IPS DF 6.9 (cell line): ENCODE results near the gene OAS3.
A peak's percentile ranks its signal among the peaks of the same experiment; 100 is the strongest.
"Not testable (repeated sequence)": the region's sequence is repeated elsewhere in the genome, so short reads cannot be mapped to it uniquely, and the experiment has no call there.

Source experiments
- DNase-seq: peaks from one replicate; pipeline ENCODE4 v3.0.0-alpha.2; 2013; ENCODE audit warnings: low read depth, low spot score
- H3K27ac ChIP-seq: one replicate; pipeline ENCODE4 v1.5.1; 2013; ENCODE audit warnings: low read length, control low read depth
- H3K27me3 ChIP-seq: 2 replicates; pipeline ENCODE4 v1.6.1; 2013; ENCODE audit warnings: mild to moderate bottlenecking, low read length; ENCODE audit not compliant: control insufficient read depth, insufficient read depth
- H3K36me3 ChIP-seq: 2 replicates; pipeline ENCODE4 v1.6.1; 2013; ENCODE audit warnings: low read length; ENCODE audit not compliant: control insufficient read depth, insufficient read depth
- H3K4me1 ChIP-seq: 2 replicates; pipeline ENCODE4 v1.6.1; 2013; ENCODE audit warnings: low read length; ENCODE audit not compliant: control insufficient read depth, insufficient read depth
- H3K4me3 ChIP-seq: 2 replicates; pipeline ENCODE4 v1.5.1; 2013; ENCODE audit warnings: mild to moderate bottlenecking, low read length
- H3K9me3 ChIP-seq: 2 replicates; pipeline ENCODE4 v1.6.1; 2013; ENCODE audit warnings: low read length, inconsistent platforms; ENCODE audit not compliant: control insufficient read depth, insufficient read depth
- WGBS: extraction: QIAGEN DNeasy Blood & Tissue Kit; methylation state at CpG from one replicate; pipeline ENCODE4 v1.1.7; 2013; ENCODE audit warnings: mixed read lengths, missing lambda C conversion rate; ENCODE audit not compliant: insufficient read length, insufficient coverage; 5-methylcytosine and 5-hydroxymethylcytosine counted together

OAS3 gene

DNA sequence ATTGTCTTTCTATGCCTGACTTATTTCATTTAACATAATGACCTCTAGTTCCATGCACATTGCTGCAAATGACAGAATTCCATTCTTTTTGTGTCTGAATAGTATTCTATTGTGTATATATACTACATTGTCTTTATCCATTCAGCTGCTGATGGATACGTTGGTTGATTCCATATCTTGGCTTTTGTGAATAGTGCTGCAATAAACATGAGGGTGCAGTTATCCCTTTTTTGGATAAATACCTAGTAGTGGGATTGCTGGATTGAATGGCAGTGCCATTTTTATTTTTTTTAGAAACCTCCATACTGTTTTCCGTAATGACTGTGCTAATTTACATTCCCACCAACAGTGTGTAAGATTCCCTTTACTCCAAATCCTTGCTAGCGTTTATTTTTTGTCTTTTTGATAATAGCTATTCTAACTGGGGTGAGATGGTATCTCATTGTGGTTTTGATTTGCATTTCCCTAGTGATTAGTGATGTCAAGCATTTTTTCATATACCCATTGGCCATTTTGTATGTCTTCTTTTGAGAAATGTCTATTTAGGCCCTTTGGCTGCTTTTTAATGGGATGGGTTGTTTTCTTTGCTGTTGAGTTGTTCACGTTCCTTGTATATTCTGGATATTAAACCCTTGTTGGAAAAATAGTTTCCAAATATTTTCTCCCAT is 42.4 kb downstream of the OAS3 start:
- WGBS, result no CpG with 5 or more reads among the region's 4 CpGs
- H3K4me3 ChIP-seq, result no peak overlapping the region
- H3K36me3 ChIP-seq, result no peaks in the 10 kb centered on the region

DNA sequence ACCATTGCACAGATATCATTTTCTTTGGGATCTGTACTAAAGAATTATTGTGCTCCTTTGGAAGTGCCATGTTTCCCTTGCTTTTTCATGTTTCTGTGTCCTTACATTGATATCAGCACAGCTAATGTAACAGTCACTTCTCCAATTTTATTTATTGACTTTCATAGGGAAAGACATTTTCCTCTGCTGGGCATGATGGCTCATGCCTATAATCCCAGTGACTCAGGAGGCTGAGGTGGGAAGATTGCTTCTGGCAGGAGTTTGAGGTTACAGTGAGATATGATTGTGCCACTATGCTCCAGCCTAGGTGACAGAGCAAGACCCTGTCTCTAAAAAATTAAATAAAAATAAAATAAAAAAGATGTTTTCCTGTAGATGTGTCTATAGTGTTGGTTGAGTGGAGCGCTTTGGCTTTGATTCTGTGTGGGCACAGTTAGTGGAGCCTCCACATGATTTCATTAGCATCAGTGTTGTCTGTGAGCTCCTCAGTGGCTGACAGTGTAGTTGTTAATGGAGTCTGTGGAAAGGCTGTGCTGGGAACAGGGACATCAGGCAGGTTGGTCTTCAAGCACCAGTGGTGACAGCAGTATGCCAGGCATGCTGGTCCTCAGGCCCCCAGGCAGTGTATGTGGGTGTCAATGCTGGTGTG is 47.5 kb downstream of the OAS3 start:
- WGBS, result no CpG with 5 or more reads among the region's 1 CpG
- DNase-seq, result no peak
- H3K36me3 ChIP-seq, result no peaks in the 10 kb centered on the region

More for the DNA sequence above, 42.4 kb downstream of the OAS3 start:
- H3K27ac ChIP-seq, result no peak overlapping the region
- no peak for DNase-seq
- no peaks in the 10 kb centered on the region for H3K9me3 ChIP-seq
- H3K4me1 ChIP-seq, result no peaks in the 10 kb centered on the region
- H3K27me3 ChIP-seq, result no peaks in the 10 kb centered on the region

DNA sequence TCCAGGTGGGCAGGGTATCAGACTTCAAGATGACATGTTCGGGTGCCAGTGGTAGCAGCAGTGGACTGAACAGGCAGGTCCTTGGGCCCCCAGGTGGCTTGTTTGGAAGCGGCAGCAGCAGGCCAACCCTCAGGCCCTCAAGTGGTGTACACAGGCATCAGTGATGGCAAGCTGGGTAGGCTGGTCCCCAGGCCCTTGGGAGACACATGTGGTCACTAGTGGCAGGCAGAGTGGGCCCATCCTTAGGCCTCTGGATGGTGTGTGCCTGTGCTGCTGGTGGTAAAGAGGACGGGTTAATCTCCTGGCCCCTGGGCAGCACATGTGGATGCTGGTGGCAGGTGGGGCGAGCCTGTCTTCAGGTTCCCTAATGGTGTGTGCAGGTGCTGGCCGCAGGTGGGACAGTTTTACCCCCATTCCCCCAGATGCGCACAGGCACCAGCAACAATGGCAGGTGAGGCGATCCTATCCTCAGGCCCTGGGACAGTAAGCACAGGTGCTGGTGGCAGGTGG is 48.1 kb downstream of the OAS3 start:
- H3K36me3 ChIP-seq, result no peaks in the 10 kb centered on the region

More for the DNA sequence above, 47.5 kb downstream of the OAS3 start:
- H3K27ac ChIP-seq, result no peak overlapping the region
- no peaks in the 10 kb centered on the region for H3K4me1 ChIP-seq
- H3K4me3 ChIP-seq, result no peak overlapping the region
- no peaks in the 10 kb centered on the region for H3K27me3 ChIP-seq
- no peaks in the 10 kb centered on the region for H3K9me3 ChIP-seq

DNA sequence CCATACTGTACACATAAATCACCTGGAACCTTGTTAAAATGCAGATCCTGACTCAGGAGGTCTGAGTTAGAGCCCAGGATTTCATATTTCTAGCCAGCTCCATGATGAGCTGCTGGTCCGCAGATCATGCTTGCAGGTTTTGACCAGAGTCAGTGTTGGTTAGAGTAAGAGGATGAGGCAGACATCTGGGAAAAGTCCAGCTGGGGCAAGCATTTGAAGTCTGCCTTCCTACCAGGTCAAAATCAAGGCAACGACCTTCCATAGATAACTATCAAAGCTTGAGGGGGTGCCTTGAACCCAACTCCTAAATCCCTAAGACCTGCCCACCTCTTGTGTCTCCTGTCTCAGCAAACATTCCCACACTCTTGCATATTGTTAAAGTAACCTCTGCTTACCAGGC is 49.3 kb downstream of the OAS3 start:
- no peak for DNase-seq
- WGBS, result no CpG with 5 or more reads among the region's 2 CpGs
- no peaks in the 10 kb centered on the region for H3K4me1 ChIP-seq
- no peaks in the 10 kb centered on the region for H3K9me3 ChIP-seq
- no peaks in the 10 kb centered on the region for H3K36me3 ChIP-seq
- no peak overlapping the region for H3K4me3 ChIP-seq
- H3K27ac ChIP-seq, result no peak overlapping the region
- H3K27me3 ChIP-seq, result no peaks in the 10 kb centered on the region

More for the DNA sequence above, 48.1 kb downstream of the OAS3 start:
- no peak overlapping the region for H3K27ac ChIP-seq
- no peaks in the 10 kb centered on the region for H3K4me1 ChIP-seq
- H3K9me3 ChIP-seq, result no peaks in the 10 kb centered on the region
- DNase-seq, result no peak
- WGBS, result no CpG with 5 or more reads among the region's 7 CpGs
- no peak overlapping the region for H3K4me3 ChIP-seq
- no peaks in the 10 kb centered on the region for H3K27me3 ChIP-seq

DNA sequence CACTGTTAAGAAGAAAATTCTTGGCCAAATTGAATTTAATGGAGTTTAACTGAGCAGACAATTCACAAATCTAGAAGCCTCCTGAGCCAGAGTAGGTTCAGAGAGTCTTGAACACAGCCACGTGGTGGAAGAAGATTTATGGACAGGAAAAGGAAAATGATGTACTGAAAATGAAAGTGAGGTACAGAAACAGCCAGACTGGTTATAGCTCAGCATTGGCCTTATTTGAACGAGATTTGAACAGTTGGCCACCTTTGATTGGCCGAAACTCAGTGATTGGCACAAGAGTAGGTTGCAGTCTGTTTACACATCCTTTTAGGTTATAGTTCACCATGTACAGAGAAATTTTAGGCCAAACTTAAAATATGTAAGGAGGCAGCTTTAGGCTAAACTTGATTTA is 50.0 kb downstream of the OAS3 start:
- no peaks in the 10 kb centered on the region for H3K4me1 ChIP-seq
- no peaks in the 10 kb centered on the region for H3K9me3 ChIP-seq
- no CpG with 5 or more reads among the region's 3 CpGs for WGBS
- no peak overlapping the region for H3K4me3 ChIP-seq
- H3K27ac ChIP-seq, result no peak overlapping the region
- no peaks in the 10 kb centered on the region for H3K36me3 ChIP-seq
- H3K27me3 ChIP-seq, result no peaks in the 10 kb centered on the region
- no peak for DNase-seq

DNA sequence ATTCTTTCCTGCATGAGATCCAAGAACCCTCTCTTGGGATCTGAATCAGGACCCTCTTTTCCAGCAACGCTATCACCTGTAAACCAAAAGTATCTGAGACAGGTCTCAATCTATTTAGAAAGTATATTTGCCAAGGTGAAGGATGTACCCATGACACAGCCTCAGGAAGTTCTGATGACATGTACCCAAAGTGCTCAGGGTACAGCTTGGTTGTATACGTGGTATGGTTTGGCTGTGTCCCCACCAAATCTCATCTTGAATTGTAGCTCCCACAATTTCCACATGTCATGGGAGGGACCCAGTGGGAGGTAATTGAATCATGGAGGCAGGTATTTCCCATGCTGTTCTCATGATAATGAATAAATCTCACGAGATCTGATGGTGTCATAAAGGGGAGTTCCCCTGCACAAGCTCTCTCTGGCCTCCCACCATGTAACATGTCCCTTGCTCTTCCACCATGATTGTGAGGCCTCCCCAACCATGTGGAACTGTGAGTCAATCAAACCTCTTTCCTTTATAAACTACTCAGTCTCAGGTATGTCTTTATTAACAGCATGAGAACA is 50.6 kb downstream of the OAS3 start:
- H3K27me3 ChIP-seq, H3K27ac ChIP-seq, H3K4me1 ChIP-seq, H3K9me3 ChIP-seq, H3K36me3 ChIP-seq, H3K4me3 ChIP-seq, DNase-seq: not testable (repeated sequence)
- WGBS, result no CpG with 5 or more reads among the region's 3 CpGs

DNA sequence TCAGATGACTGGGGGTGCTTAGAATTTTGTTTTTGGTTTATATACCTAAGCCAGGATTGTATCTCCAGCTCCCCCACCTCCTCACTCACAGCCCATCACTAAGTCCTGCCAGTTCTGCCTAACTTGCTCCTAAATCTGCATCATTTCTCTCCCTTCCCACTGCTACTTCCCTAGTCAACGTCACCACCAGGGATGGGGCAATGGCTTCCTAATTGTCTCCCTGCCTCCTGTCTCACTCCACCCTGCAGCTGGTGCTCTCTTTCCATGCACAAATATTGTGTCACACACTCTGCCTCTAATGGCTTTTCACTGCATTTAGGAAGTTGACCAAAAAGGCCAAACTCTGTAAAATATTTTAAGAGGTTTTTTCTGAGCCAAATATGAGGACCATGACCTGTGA is 51.5 kb downstream of the OAS3 start:
- H3K27me3 ChIP-seq, result no peaks in the 10 kb centered on the region
- DNase-seq, result no peak
- no peaks in the 10 kb centered on the region for H3K36me3 ChIP-seq
- no CpG with 5 or more reads among the region's 1 CpG for WGBS
- H3K27ac ChIP-seq, result no peak overlapping the region
- no peak overlapping the region for H3K4me3 ChIP-seq
- H3K9me3 ChIP-seq, result no peaks in the 10 kb centered on the region
- no peaks in the 10 kb centered on the region for H3K4me1 ChIP-seq

DNA sequence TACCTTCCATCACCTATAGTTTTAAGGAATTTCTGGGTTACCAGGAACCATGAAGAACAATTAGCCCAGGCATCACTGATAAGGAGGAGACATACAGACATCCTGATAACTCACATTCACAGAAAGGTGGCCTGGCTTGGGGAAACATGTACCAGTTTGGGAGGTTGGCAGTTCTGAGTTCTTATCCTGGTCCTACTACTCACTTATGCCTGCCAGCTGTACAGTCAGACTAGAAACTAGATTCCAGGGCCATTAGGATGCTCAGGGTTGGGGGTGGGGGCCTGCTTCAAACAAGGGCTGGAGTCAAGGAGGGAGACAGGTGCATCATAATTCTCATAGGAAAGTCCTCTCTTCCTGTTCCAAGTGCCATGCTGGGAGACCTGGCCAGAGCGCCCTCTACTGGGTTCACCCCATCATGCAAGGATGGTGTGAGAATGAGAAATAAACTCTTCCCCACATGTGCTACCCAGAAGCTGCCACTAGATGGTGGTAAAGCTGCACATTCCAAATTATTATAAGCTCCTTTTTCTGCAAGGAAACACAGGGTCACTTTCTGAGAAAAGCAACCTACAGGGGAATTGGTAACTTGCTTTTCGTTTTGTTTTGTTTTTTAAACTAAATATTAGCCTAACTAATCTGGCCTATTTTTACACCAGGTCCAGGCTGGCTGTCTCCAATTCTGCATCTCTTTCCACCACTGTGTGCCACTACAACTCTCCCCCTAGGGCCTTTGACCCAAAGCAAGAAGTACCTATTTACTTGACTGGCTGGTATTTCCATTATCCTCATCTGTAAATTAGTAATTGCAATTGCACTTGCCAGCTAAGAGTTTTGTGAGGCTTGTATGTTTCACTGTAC is 54.5 kb downstream of the OAS3 start:
- WGBS, result no CpG with 5 or more reads among the region's 2 CpGs
- DNase-seq, result peak; percentile 64
- Histone ChIP-seq H3K9me3 (no peaks in the 10 kb centered on the region), H3K27ac (no peak overlapping the region), H3K36me3 (no peaks in the 10 kb centered on the region), H3K27me3 (no peaks in the 10 kb centered on the region), H3K4me3 (no peak overlapping the region), H3K4me1 (no peaks in the 10 kb centered on the region)

DNA sequence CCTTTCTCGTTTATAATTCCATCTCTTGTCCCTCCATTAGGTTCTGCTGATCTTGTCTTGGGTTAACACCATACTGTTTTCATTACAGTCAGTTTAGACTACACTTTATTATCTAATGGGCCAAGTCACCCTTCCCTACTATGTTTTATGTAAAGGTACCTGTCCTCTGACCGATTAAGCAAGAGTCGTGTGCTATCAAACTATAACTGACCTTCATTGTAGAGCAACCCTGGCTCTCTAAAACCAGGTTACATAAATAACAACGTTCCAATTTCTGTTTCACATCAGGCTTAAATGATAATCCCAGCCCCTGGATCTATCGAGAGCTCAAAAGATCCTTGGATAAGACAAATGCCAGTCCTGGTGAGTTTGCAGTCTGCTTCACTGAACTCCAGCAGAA is 56.7 kb downstream of the OAS3 start:
- Histone ChIP-seq H3K27me3 (no peaks in the 10 kb centered on the region), H3K36me3 (no peaks in the 10 kb centered on the region), H3K4me3 (no peak overlapping the region), H3K9me3 (no peaks in the 10 kb centered on the region), H3K4me1 (no peaks in the 10 kb centered on the region), H3K27ac (no peak overlapping the region)
- DNase-seq, result no peak
- no CpG with 5 or more reads among the region's 5 CpGs for WGBS

DNA sequence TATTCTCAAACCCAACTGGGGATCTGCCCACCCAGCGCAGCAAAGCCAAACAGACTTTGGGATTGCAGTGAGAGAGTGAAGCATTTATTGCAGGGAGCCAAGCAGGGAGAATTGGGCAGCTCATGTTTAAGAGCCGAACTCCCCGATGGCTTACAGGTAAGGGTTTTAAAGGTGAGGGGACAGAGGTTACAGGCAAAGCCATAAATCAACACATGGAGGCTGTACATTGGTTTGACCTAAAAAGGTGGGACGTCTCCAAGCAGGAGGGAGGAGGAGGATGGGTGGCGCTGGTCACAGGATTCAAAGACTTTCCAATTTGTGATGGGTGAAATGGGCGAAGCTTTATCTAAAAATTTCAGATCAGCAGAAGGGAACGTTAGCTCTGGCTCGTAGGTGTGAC is 58.2 kb downstream of the OAS3 start:
- no peak overlapping the region for H3K27ac ChIP-seq

More for the DNA sequence above, 58.2 kb downstream of the OAS3 start:
- H3K4me1 ChIP-seq, result no peaks in the 10 kb centered on the region
- no peak overlapping the region for H3K4me3 ChIP-seq
- no peak for DNase-seq
- H3K36me3 ChIP-seq, result no peaks in the 10 kb centered on the region
- no CpG with 5 or more reads among the region's 8 CpGs for WGBS
- no peaks in the 10 kb centered on the region for H3K27me3 ChIP-seq
- H3K9me3 ChIP-seq, result no peaks in the 10 kb centered on the region
